ENCODE results near the gene PRKCE. TPM values are rescaled to one million over a fixed set of nuclear protein-coding genes. Genes with fewer than 3 reads are reported as not detected.

The PRKCE gene
- total and polyA plus RNA-seq, 2 donors (not counting 1 experiment from before 2014, with no cell fraction given): 23.6 to 271 TPM

GRCh38 chr2:46045888-46046287, 394.4 kb downstream of the PRKCE start:
- ChIA-PET CTCF (no interaction called here), POLR2A (no interaction called here)
- H3K4me1 ChIP-seq (ENCODE audit: control insufficient read depth in 2 of 2, insufficient read depth in 2 of 2, low read length in 2 of 2): no peaks in the 10 kb centered on the region
- no peak for DNase-seq
- no peak overlapping the region for H3K27ac ChIP-seq (ENCODE audit: low read length in 2 of 2)
- no peak overlapping the region for H2AFZ ChIP-seq (ENCODE audit: insufficient read depth, low read depth, low read length, poor library complexity, severe bottlenecking)
- H3K4me2 ChIP-seq (replicated peaks; ENCODE audit: low read depth, low read length, poor library complexity, severe bottlenecking): no peak overlapping the region
- H4K20me1 ChIP-seq (ENCODE audit: control insufficient read depth, insufficient read depth, low read length, poor library complexity, severe bottlenecking): no peaks in the 10 kb centered on the region
- TF ChIP-seq EZH2 (IDR thresholded peaks at IDR 0.05; ENCODE audit: borderline replicate concordance, insufficient read depth, low read depth, low read length, poor library complexity, severe bottlenecking): no peak
- TF ChIP-seq, protein P1, sequence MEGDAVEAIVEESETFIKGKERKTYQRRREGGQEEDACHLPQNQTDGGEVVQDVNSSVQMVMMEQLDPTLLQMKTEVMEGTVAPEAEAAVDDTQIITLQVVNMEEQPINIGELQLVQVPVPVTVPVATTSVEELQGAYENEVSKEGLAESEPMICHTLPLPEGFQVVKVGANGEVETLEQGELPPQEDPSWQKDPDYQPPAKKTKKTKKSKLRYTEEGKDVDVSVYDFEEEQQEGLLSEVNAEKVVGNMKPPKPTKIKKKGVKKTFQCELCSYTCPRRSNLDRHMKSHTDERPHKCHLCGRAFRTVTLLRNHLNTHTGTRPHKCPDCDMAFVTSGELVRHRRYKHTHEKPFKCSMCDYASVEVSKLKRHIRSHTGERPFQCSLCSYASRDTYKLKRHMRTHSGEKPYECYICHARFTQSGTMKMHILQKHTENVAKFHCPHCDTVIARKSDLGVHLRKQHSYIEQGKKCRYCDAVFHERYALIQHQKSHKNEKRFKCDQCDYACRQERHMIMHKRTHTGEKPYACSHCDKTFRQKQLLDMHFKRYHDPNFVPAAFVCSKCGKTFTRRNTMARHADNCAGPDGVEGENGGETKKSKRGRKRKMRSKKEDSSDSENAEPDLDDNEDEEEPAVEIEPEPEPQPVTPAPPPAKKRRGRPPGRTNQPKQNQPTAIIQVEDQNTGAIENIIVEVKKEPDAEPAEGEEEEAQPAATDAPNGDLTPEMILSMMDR (IDR thresholded peaks at IDR 0.05): no peak
- H3K9ac ChIP-seq (ENCODE audit: low read length): no peak overlapping the region
- intact Hi-C loops (cut with micrococcal nuclease): no loop called here
- no peaks in the 10 kb centered on the region for H3K79me2 ChIP-seq (ENCODE audit: control insufficient read depth, insufficient read depth, low read length)
- Mint-ChIP-seq H3K4me3 (no peak overlapping the region), H3K27me3 (no peaks in the 10 kb centered on the region), H3K4me1 (no peaks in the 10 kb centered on the region), H3K27ac (no peak overlapping the region), H3K9me3 (ENCODE audit: insufficient read depth) (no peaks in the 10 kb centered on the region)
- ATAC-seq (ENCODE audit: low read depth): no peak
- H3K27me3 ChIP-seq (replicated peaks in 1 of 4; ENCODE audit: control extremely low read depth in 1 of 4, control insufficient read depth in 3 of 4, insufficient read depth in 4 of 4, low read length in 3 of 4): no peaks in the 10 kb centered on the region
- H3K4me3 ChIP-seq (ENCODE audit: control extremely low read depth in 1 of 5, extremely low read depth in 1 of 5, insufficient read depth in 1 of 5, low read depth in 2 of 5, low read length in 4 of 5): no peak overlapping the region
- no peaks in the 10 kb centered on the region for H3K9me3 ChIP-seq (ENCODE audit: control extremely low read depth in 1 of 3, control insufficient read depth in 2 of 3, insufficient read depth in 1 of 3, low read length in 2 of 3)
- peaks cover 7 to 23% of the 10 kb centered on the region in 2 experiments for H3K36me3 ChIP-seq (replicated peaks in 1 of 2; ENCODE audit: control extremely low read depth in 1 of 2, control insufficient read depth in 1 of 2, extremely low read depth in 1 of 2, insufficient read depth in 2 of 2, low read length in 1 of 2)

- no peak overlapping the region for H3K9ac ChIP-seq (ENCODE audit: low read length)
- no peak overlapping the region for H3K4me3 ChIP-seq (ENCODE audit: control extremely low read depth in 1 of 5, extremely low read depth in 1 of 5, insufficient read depth in 1 of 5, low read depth in 2 of 5, low read length in 4 of 5)
- H3K4me2 ChIP-seq (replicated peaks; ENCODE audit: low read depth, low read length, poor library complexity, severe bottlenecking): no peak overlapping the region
- 100% methylated on average over 1 of the region's 5 CpGs for whole genome bisulfite sequencing (ENCODE audit: insufficient coverage)
- no peaks in the 10 kb centered on the region for H3K79me2 ChIP-seq (ENCODE audit: control insufficient read depth, insufficient read depth, low read length)
- no peak for DNase-seq
- H3K27ac ChIP-seq (ENCODE audit: low read length in 2 of 2): no peak overlapping the region
- TF ChIP-seq EZH2 (IDR thresholded peaks at IDR 0.05; ENCODE audit: borderline replicate concordance, insufficient read depth, low read depth, low read length, poor library complexity, severe bottlenecking): no peak
- TF ChIP-seq, protein P1 (IDR thresholded peaks at IDR 0.05): no peak
- Mint-ChIP-seq H3K9me3 (ENCODE audit: insufficient read depth) (no peaks in the 10 kb centered on the region), H3K27me3 (no peaks in the 10 kb centered on the region), H3K4me1 (no peaks in the 10 kb centered on the region), H3K4me3 (no peak overlapping the region), H3K27ac (no peak overlapping the region)
- H3K4me1 ChIP-seq (ENCODE audit: control insufficient read depth in 2 of 2, insufficient read depth in 2 of 2, low read length in 2 of 2): no peaks in the 10 kb centered on the region
- ATAC-seq (ENCODE audit: low read depth): no peak
- ChIA-PET CTCF (interaction anchor here (2.1 kb wide), 1 partner anchor 16 kb away, joined by 6 read pairs; no protein-coding TSS in a partner anchor), POLR2A (no interaction called here)
- intact Hi-C loops (cut with micrococcal nuclease): no loop called here
- no peaks in the 10 kb centered on the region for H3K27me3 ChIP-seq (replicated peaks in 1 of 4; ENCODE audit: control extremely low read depth in 1 of 4, control insufficient read depth in 3 of 4, insufficient read depth in 4 of 4, low read length in 3 of 4)
- no peak overlapping the region for H2AFZ ChIP-seq (ENCODE audit: insufficient read depth, low read depth, low read length, poor library complexity, severe bottlenecking)
- H3K36me3 ChIP-seq (replicated peaks in 1 of 2; ENCODE audit: control extremely low read depth in 1 of 2, control insufficient read depth in 1 of 2, extremely low read depth in 1 of 2, insufficient read depth in 2 of 2, low read length in 1 of 2): peaks cover 9 to 23% of the 10 kb centered on the region in 2 experiments
- H4K20me1 ChIP-seq (ENCODE audit: control insufficient read depth, insufficient read depth, low read length, poor library complexity, severe bottlenecking): no peaks in the 10 kb centered on the region
- H3K9me3 ChIP-seq (ENCODE audit: control extremely low read depth in 1 of 3, control insufficient read depth in 2 of 3, insufficient read depth in 1 of 3, low read length in 2 of 3): no peaks in the 10 kb centered on the region
These were observed 395.8 kb downstream of the PRKCE start for GRCh38 chr2:46047290-46047689.
